HepG2 (cell line): ENCODE measurements around the gene GALR3. TPM values are rescaled to one million over a fixed set of nuclear protein-coding genes. Genes with fewer than 3 reads are reported as not detected.

Source experiments
- CAMTA2 ChIP-seq: sonication (generic); formaldehyde crosslinking; IDR thresholded peaks from 2 replicates; pipeline ENCODE4 v1.4.0; 2020; ENCODE audit warnings: mild to moderate bottlenecking, missing genetic modification reagents, borderline replicate concordance
- CTCF ChIP-seq: sonication (generic); formaldehyde crosslinking; IDR thresholded peaks from 2 replicates; pipeline ENCODE4 v1.5.0; 2020; ENCODE audit warnings: mild to moderate bottlenecking, missing genetic modification reagents, moderate library complexity
- GATA4 ChIP-seq: sonication (generic); IDR thresholded peaks from 2 replicates; pipeline ENCODE4 v1.6.1; 2016; ENCODE audit warnings: antibody characterized with exemption, low read depth, borderline replicate concordance
- polyA plus RNA-seq, 8 experiments: library from polyadenylated mRNA; depleted of rRNA in 3 of 8; stranded (reverse) in 7 of 8; unstranded in 1 of 8; fragments of >200 nt; fragmentation: Illumina TruSeq in 4 of 8; extraction: Trizol in 4 of 8; gene quantifications; 2 replicates each; pipeline versions ENCODE4 v1.2.1 to v1.2.3, GENCODE V29; 2011 to 2016; ENCODE audit warnings: low read depth in 4 of 8, missing spikeins in 1 of 8, mixed read lengths in 1 of 8; ENCODE audit not compliant: insufficient read depth in 1 of 8
- total RNA-seq, 5 experiments: library from RNA; depleted of rRNA; stranded (reverse); fragments of >200 nt; fragmentation: Illumina TruSeq; extraction: Trizol; gene quantifications; 2 replicates each; pipeline ENCODE4 v1.2.3, GENCODE V29; 2016; ENCODE audit warnings: low read depth in 1 of 5
- TF ChIP-seq, protein P1 (sequence below): sonication (generic); formaldehyde crosslinking; IDR thresholded peaks from 2 replicates; pipeline ENCODE4 v1.4.0; 2020; ENCODE audit warnings: missing genetic modification reagents
- TF ChIP-seq, protein P2 (sequence below): IDR thresholded peaks from 2 replicates; pipeline ENCODE4 v1.6.1; 2016
- TF ChIP-seq, protein P3 (sequence below): sonication (generic); formaldehyde crosslinking; IDR thresholded peaks from 2 replicates; pipeline ENCODE4 v1.4.0; 2020; ENCODE audit warnings: missing genetic modification reagents
- TF ChIP-seq, protein P4 (sequence below): sonication (generic); formaldehyde crosslinking; conservative IDR thresholded peaks from 2 replicates; pipeline ENCODE4 v1.4.0; 2020; ENCODE audit warnings: mild to moderate bottlenecking, missing genetic modification reagents, moderate library complexity

GALR3 gene
- total and polyA plus RNA-seq, 2 of the 13 experiments (the other 11 are each of a cell fraction or from before 2014, with no cell fraction given) = 0.13 TPM; not detected in 1

DNA sequence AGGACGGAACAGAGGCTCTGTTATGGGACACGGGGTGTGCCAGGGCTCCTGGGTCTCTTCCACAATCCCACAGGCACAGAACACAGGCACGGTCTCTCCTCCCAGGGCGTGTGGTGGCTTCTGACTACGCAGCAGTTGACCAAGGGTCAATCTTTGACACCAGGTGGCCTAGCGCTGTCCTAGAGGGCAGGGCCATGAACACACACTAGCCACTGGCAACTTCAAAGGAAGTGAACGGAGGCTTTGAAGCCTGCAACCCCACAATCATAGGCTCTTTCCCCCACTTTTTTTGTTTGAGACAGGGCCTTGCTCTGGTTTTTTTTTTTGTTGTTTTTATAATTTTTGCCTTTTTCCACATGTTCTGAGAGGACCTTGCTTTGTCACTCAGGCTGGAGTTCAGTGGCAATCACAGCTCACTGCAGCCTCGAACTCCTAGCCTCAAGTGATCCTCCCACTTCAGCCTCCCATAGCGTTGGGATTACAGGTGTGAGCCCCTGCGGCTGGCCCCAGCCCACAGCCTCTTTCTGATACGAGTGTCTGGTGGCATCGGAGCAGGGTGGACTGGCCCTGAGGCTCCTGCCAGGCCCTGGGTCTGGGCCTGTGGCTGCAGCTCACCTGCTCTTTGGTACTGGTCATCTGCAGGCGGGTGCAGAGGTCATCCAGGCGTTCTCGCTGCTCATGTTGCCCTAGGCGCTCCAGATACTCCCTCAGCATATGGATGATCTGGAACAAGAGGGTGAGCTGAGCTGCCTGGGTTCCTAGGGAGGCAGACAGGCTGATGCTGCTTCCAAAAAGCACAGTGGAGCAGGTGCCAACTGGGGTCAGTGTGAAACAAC is 9.1 kb downstream of the GALR3 start (continued):
- TF ChIP-seq, protein P1, sequence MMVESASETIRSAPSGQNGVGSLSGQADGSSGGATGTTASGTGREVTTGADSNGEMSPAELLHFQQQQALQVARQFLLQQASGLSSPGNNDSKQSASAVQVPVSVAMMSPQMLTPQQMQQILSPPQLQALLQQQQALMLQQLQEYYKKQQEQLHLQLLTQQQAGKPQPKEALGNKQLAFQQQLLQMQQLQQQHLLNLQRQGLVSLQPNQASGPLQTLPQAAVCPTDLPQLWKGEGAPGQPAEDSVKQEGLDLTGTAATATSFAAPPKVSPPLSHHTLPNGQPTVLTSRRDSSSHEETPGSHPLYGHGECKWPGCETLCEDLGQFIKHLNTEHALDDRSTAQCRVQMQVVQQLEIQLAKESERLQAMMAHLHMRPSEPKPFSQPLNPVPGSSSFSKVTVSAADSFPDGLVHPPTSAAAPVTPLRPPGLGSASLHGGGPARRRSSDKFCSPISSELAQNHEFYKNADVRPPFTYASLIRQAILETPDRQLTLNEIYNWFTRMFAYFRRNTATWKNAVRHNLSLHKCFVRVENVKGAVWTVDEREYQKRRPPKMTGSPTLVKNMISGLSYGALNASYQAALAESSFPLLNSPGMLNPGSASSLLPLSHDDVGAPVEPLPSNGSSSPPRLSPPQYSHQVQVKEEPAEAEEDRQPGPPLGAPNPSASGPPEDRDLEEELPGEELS (CRISPR knock-in tag) = no peak
- TF ChIP-seq, protein P2, sequence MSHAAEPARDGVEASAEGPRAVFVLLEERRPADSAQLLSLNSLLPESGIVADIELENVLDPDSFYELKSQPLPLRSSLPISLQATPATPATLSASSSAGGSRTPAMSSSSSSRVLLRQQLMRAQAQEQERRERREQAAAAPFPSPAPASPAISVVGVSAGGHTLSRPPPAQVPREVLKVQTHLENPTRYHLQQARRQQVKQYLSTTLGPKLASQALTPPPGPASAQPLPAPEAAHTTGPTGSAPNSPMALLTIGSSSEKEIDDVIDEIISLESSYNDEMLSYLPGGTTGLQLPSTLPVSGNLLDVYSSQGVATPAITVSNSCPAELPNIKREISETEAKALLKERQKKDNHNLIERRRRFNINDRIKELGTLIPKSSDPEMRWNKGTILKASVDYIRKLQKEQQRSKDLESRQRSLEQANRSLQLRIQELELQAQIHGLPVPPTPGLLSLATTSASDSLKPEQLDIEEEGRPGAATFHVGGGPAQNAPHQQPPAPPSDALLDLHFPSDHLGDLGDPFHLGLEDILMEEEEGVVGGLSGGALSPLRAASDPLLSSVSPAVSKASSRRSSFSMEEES = no peak
- TF ChIP-seq, protein P3, sequence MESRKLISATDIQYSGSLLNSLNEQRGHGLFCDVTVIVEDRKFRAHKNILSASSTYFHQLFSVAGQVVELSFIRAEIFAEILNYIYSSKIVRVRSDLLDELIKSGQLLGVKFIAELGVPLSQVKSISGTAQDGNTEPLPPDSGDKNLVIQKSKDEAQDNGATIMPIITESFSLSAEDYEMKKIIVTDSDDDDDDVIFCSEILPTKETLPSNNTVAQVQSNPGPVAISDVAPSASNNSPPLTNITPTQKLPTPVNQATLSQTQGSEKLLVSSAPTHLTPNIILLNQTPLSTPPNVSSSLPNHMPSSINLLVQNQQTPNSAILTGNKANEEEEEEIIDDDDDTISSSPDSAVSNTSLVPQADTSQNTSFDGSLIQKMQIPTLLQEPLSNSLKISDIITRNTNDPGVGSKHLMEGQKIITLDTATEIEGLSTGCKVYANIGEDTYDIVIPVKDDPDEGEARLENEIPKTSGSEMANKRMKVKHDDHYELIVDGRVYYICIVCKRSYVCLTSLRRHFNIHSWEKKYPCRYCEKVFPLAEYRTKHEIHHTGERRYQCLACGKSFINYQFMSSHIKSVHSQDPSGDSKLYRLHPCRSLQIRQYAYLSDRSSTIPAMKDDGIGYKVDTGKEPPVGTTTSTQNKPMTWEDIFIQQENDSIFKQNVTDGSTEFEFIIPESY (CRISPR knock-in tag) = peak; percentile 74
- TF ChIP-seq CTCF (CRISPR knock-in tag) = peak; percentile 41
- TF ChIP-seq, protein P4, sequence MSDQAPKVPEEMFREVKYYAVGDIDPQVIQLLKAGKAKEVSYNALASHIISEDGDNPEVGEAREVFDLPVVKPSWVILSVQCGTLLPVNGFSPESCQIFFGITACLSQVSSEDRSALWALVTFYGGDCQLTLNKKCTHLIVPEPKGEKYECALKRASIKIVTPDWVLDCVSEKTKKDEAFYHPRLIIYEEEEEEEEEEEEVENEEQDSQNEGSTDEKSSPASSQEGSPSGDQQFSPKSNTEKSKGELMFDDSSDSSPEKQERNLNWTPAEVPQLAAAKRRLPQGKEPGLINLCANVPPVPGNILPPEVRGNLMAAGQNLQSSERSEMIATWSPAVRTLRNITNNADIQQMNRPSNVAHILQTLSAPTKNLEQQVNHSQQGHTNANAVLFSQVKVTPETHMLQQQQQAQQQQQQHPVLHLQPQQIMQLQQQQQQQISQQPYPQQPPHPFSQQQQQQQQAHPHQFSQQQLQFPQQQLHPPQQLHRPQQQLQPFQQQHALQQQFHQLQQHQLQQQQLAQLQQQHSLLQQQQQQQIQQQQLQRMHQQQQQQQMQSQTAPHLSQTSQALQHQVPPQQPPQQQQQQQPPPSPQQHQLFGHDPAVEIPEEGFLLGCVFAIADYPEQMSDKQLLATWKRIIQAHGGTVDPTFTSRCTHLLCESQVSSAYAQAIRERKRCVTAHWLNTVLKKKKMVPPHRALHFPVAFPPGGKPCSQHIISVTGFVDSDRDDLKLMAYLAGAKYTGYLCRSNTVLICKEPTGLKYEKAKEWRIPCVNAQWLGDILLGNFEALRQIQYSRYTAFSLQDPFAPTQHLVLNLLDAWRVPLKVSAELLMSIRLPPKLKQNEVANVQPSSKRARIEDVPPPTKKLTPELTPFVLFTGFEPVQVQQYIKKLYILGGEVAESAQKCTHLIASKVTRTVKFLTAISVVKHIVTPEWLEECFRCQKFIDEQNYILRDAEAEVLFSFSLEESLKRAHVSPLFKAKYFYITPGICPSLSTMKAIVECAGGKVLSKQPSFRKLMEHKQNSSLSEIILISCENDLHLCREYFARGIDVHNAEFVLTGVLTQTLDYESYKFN (CRISPR knock-in tag) = peak; percentile 78
- TF ChIP-seq CAMTA2 (CRISPR knock-in tag) = no peak
- no peak for TF ChIP-seq GATA4
